SK-N-SH treated with all-trans-retinoic acid at 6 μM for 48 hours (cell line): ENCODE data around the gene ALK.

Source experiments
- ATAC-seq: fragments of 200-7000 bp; cut with Tn5 transposase; 3 replicates; pipeline ENCODE4 v1.9.1; 2020; ENCODE audit warnings: mild to moderate bottlenecking, moderate library complexity
- ARNTL ChIP-seq: fragments of 450-650 bp; formaldehyde crosslinking; IDR thresholded peaks from 2 replicates; pipeline ENCODE4 v1.5.0; 2020; ENCODE audit warnings: low read depth, mild to moderate bottlenecking, moderate library complexity, borderline replicate concordance
- BACH2 ChIP-seq: fragments of 250-450 bp; sonication (Bioruptor Pico); IDR thresholded peaks from 2 replicates; pipeline ENCODE4 v1.9.0; 2021; ENCODE audit warnings: mild to moderate bottlenecking, borderline replicate concordance
- CSDC2 ChIP-seq: fragments of 250-450 bp; sonication (Bioruptor Pico); IDR thresholded peaks from 2 replicates; pipeline ENCODE4 v1.5.0; 2020; ENCODE audit warnings: mild to moderate bottlenecking, moderate library complexity
- CSRNP3 ChIP-seq: fragments of 250-450 bp; sonication (Bioruptor Pico); IDR thresholded peaks from 2 replicates; pipeline ENCODE4 v1.5.1; 2021; ENCODE audit warnings: mild to moderate bottlenecking, moderate library complexity
- ESRRG ChIP-seq: fragments of 250-450 bp; sonication (Bioruptor Pico); IDR thresholded peaks from 2 replicates; pipeline ENCODE4 v1.6.1; 2021; ENCODE audit warnings: mild to moderate bottlenecking
- ISL1 ChIP-seq: fragments of 250-450 bp; sonication (Bioruptor Pico); IDR thresholded peaks from 2 replicates; pipeline ENCODE4 v2.1.2; 2022; ENCODE audit warnings: mild to moderate bottlenecking, moderate library complexity
- OSR1 ChIP-seq: fragments of 250-450 bp; sonication (Bioruptor Pico); IDR thresholded peaks from 2 replicates; pipeline ENCODE4 v1.8.0; 2022; ENCODE audit warnings: moderate library complexity, mild to moderate bottlenecking, inconsistent platforms
- PATZ1 ChIP-seq: fragments of 250-450 bp; sonication (Bioruptor Pico); IDR thresholded peaks from 2 replicates; pipeline ENCODE4 v1.8.0; 2020; ENCODE audit warnings: mild to moderate bottlenecking, moderate library complexity, borderline replicate concordance
- PPARA ChIP-seq: fragments of 250-450 bp; sonication (Bioruptor Pico); IDR thresholded peaks from 2 replicates; pipeline ENCODE4 v1.5.0; 2020; ENCODE audit warnings: mild to moderate bottlenecking, borderline replicate concordance
- RARB ChIP-seq: fragments of 250-450 bp; sonication (Bioruptor Pico); IDR thresholded peaks from 2 replicates; pipeline ENCODE4 v1.8.0; 2021; ENCODE audit warnings: mild to moderate bottlenecking, moderate library complexity
- SNAI2 ChIP-seq: fragments of 250-450 bp; sonication (Bioruptor Pico); IDR thresholded peaks from 2 replicates; pipeline ENCODE4 v1.5.0; 2020; ENCODE audit warnings: mild to moderate bottlenecking, moderate library complexity
- TCF4 ChIP-seq: fragments of 250-450 bp; sonication (Bioruptor Pico); IDR thresholded peaks from 2 replicates; pipeline ENCODE4 v1.8.0; 2021; ENCODE audit warnings: mild to moderate bottlenecking, moderate library complexity, borderline replicate concordance
- TOX ChIP-seq: fragments of 250-450 bp; sonication (Bioruptor Pico); IDR thresholded peaks from 2 replicates; pipeline ENCODE4 v1.8.0; 2021; ENCODE audit warnings: mild to moderate bottlenecking, moderate library complexity, borderline replicate concordance
- TSHZ2 ChIP-seq: fragments of 250-450 bp; sonication (Bioruptor Pico); IDR thresholded peaks from 2 replicates; pipeline ENCODE4 v1.5.0; 2020; ENCODE audit warnings: mild to moderate bottlenecking, moderate library complexity
- ZC3H10 ChIP-seq: fragments of 250-450 bp; sonication (Bioruptor Pico); IDR thresholded peaks from 2 replicates; pipeline ENCODE4 v1.5.1; 2021; ENCODE audit warnings: mild to moderate bottlenecking, moderate library complexity
- ZFP30 ChIP-seq: fragments of 450-650 bp; formaldehyde crosslinking; IDR thresholded peaks from 2 replicates; pipeline ENCODE4 v1.5.0; 2022; ENCODE audit warnings: mild to moderate bottlenecking, moderate library complexity
- ZNF565 ChIP-seq: fragments of 450-650 bp; formaldehyde crosslinking; conservative IDR thresholded peaks from 2 replicates; pipeline ENCODE4 v1.5.0; 2020; ENCODE audit warnings: low read depth, mild to moderate bottlenecking, moderate library complexity
- ZNF70 ChIP-seq: fragments of 450-650 bp; formaldehyde crosslinking; IDR thresholded peaks from 2 replicates; pipeline ENCODE4 v1.5.0; 2020; ENCODE audit warnings: mild to moderate bottlenecking, moderate library complexity
- TF ChIP-seq, protein P1 (sequence below): fragments of 250-450 bp; sonication (Bioruptor Pico); IDR thresholded peaks from 2 replicates; pipeline ENCODE4 v1.8.0; 2021; ENCODE audit warnings: low read depth, mild to moderate bottlenecking, moderate library complexity, borderline replicate concordance
- TF ChIP-seq, protein P2 (sequence below): fragments of 250-450 bp; sonication (Bioruptor Pico); IDR thresholded peaks from 2 replicates; pipeline ENCODE4 v1.5.1; 2020; ENCODE audit warnings: low read depth, mild to moderate bottlenecking, moderate library complexity

Gene ALK

DNA sequence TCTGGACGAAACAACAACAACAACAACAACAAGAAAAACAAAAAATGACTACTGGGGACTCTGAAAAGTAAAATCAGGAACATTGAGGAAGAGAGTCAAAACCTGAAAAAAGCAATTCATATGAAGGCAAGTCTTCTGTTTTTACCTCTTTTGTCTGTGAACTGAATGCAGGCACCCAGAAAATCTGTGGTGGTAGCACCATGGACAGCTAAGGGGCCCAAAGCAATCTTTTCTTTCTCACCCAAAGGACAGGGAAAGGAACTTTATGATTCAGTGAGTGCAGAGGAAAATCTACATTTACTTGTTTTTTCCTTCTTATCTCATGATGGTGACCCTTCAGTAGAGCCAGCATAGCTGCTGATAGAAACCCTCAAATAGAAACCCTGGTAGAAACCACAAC is 10.4 kb downstream of the ALK start:
- TF ChIP-seq RARB (no peak), CSRNP3 (CRISPR knock-in tag) (no peak), TOX (CRISPR knock-in tag) (no peak), SNAI2 (CRISPR knock-in tag) (no peak), ESRRG (no peak), ZFP30 (no peak), ISL1 (CRISPR knock-in tag) (no peak), ZC3H10 (CRISPR knock-in tag) (no peak), ZNF565 (CRISPR knock-in tag) (no peak)
- TF ChIP-seq, protein P1, sequence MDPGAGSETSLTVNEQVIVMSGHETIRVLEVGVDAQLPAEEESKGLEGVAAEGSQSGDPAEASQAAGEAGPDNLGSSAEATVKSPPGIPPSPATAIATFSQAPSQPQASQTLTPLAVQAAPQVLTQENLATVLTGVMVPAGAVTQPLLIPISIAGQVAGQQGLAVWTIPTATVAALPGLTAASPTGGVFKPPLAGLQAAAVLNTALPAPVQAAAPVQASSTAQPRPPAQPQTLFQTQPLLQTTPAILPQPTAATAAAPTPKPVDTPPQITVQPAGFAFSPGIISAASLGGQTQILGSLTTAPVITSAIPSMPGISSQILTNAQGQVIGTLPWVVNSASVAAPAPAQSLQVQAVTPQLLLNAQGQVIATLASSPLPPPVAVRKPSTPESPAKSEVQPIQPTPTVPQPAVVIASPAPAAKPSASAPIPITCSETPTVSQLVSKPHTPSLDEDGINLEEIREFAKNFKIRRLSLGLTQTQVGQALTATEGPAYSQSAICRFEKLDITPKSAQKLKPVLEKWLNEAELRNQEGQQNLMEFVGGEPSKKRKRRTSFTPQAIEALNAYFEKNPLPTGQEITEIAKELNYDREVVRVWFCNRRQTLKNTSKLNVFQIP, result no peak
- TF ChIP-seq, protein P2, sequence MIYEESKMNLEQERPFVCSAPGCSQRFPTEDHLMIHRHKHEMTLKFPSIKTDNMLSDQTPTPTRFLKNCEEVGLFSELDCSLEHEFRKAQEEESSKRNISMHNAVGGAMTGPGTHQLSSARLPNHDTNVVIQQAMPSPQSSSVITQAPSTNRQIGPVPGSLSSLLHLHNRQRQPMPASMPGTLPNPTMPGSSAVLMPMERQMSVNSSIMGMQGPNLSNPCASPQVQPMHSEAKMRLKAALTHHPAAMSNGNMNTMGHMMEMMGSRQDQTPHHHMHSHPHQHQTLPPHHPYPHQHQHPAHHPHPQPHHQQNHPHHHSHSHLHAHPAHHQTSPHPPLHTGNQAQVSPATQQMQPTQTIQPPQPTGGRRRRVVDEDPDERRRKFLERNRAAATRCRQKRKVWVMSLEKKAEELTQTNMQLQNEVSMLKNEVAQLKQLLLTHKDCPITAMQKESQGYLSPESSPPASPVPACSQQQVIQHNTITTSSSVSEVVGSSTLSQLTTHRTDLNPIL (CRISPR knock-in tag), result no peak
- ATAC-seq, result no peak

DNA sequence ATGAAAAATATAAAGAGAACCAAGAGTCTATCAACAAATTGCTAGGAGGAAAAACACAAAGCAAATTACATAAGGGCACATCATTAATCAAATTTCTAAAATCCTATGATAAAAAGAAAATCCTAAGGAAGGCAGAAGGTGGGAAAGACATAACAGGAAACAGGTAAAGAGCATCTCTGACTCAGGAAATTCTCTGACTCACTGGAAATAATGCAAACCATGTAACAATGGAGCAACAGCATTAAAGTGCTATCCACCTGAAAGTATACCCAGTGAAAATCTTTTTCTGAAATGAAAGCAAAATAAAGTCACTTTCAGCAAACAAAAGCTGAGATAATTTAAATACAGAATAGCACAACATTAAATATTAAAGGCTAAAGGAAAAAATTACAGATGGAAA is 10.9 kb downstream of the ALK start:
- ATAC-seq, result no peak
- TF ChIP-seq PPARA, result no peak
- no peak for TF ChIP-seq ISL1 (CRISPR knock-in tag)
- no peak for TF ChIP-seq ZNF565 (CRISPR knock-in tag)
- no peak for TF ChIP-seq ZFP30
- TF ChIP-seq SNAI2 (CRISPR knock-in tag), result no peak
- TF ChIP-seq, protein P2 (CRISPR knock-in tag), result no peak
- TF ChIP-seq ESRRG, result no peak

GRCh38 chr2:29902356-29902755 is 19.0 kb downstream of the ALK start:
- TF ChIP-seq TSHZ2 (CRISPR knock-in tag) (no peak), TCF4 (CRISPR knock-in tag) (no peak), ARNTL (CRISPR knock-in tag) (no peak), ZNF565 (CRISPR knock-in tag) (no peak)
- ATAC-seq, result no peak

- ATAC-seq, result no peak
These were observed 20.3 kb downstream of the ALK start for GRCh38 chr2:29900971-29901633.

DNA sequence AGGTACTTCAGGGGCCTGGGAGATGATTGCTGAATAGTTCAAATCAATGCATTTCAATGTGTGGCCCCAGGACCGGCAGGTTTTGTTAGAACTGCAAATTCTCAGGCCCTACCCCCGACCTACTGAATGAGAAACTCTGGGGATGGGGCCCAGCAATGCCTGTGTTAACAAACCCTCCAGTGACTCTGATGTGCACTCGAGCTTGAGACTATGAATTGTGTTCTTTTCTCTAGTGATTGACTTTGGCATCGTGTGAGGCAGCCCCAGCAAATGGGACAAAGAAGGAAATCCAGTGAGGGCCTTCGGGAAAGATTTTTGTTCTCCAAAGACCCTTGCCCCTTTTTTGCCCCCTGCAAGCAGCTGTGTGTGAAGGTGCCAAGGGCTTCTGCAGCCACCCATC is 22.4 kb downstream of the ALK start:
- no peak for ATAC-seq
- TF ChIP-seq CSRNP3 (CRISPR knock-in tag) (no peak), TOX (CRISPR knock-in tag) (no peak), PPARA (no peak), CSDC2 (CRISPR knock-in tag) (no peak), BACH2 (CRISPR knock-in tag) (no peak), OSR1 (no peak), ISL1 (CRISPR knock-in tag) (no peak), PATZ1 (no peak), RARB (no peak), SNAI2 (CRISPR knock-in tag) (no peak)
- TF ChIP-seq, protein P2 (CRISPR knock-in tag), result no peak

More at GRCh38 chr2:29900971-29901633, 20.3 kb downstream of the ALK start:
- no peak for TF ChIP-seq ZNF70 (CRISPR knock-in tag)
- no peak for TF ChIP-seq BACH2 (CRISPR knock-in tag)
- TF ChIP-seq ISL1 (CRISPR knock-in tag), result no peak
- TF ChIP-seq ESRRG, result no peak
